ENCODE data around the gene CLTA. TPM values are rescaled to one million over a fixed set of nuclear protein-coding genes. Genes with fewer than 3 reads are reported as not detected.

The CLTA gene
- total RNA-seq, 2 experiments from 2014 or later = 156 to 158 TPM

DNA sequence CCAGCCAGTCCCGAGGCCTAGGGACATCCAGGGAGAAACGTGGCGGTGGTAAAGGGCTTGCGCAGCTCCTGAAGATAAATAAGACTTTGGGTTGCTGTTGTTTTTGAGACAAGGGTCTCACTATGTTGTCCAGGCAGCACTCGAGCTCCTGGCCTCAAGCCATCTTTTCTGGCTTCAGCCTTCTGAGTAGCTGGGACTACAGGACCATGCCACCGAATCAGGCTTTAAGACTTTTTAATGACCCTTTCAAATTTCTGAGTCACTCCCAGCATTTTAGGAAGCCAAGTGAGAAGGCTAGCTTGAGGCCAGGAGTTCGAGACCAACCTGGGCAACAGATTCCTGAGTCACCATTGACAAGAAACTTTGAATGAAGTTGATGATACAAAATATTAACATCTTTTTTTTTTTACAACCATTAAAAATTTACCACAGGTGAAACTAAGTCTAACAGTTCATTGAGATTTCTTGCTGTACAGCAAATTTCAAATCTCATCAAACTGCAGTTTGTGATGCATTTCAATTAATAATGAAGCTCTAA, 68.3 kb downstream of the CLTA start:
- peak overlapping the region; percentile 97 for H3K4me3 Mint-ChIP-seq
- peaks cover 3% of the 10 kb centered on the region for H3K36me3 Mint-ChIP-seq (ENCODE audit: low read depth)
- CTCF ChIA-PET = interaction anchor here (0.9 to 1.0 kb wide), 3 partner anchors 69 to 259 kb away, joined by 3 read pairs; no protein-coding TSS in a partner anchor

More for the DNA sequence above, 68.3 kb downstream of the CLTA start:
- H3K27me3 Mint-ChIP-seq = no peaks in the 10 kb centered on the region
- H3K27ac Mint-ChIP-seq = peak overlapping the region; percentile 97
- no peaks in the 10 kb centered on the region for H3K9me3 Mint-ChIP-seq
- DNase-seq = no peak
- POLR2A ChIA-PET = interaction anchor here (0.6 to 1.1 kb wide), 3 partner anchors 10 to 1132 kb away, joined by 3 to 4 read pairs (median 3); partner anchors contain the start of gene CLTA
- peaks cover 19% of the 10 kb centered on the region for H3K4me1 Mint-ChIP-seq

Other genes with a start within 250 kb of the CLTA start
- not detected for gene OR2S2, start 232.8 kb upstream of the CLTA start, total RNA-seq
- 1 to 10 TPM; 7.0 to 8.2 TPM for gene RECK, start 154.0 kb upstream of the CLTA start, total RNA-seq
- 10 to 100 TPM; 53.9 to 58.4 TPM for gene GLIPR2, start 54.2 kb upstream of the CLTA start, total RNA-seq
- gene CCIN, start 21.5 kb upstream of the CLTA start, total RNA-seq = under 1 TPM in 1 of 2 experiments, not detected in 1; 0.17 TPM
- 10 to 100 TPM; 14.8 to 15.8 TPM for gene GNE, start 67.5 kb downstream of the CLTA start, total RNA-seq
- 10 to 100 TPM; 37.6 to 45.1 TPM for gene RNF38, start 209.3 kb downstream of the CLTA start, total RNA-seq